Left lung (tissue), 10 donors: Measurements from ENCODE around the gene COL18A1. TPM values are rescaled to one million over a fixed set of nuclear protein-coding genes. Genes with fewer than 3 reads are reported as not detected.

Experiments used
- ATAC-seq: fragments of 200-7000 bp; cut with Tn5 transposase; one replicate; pipeline ENCODE4 v1.9.1; 2020; ENCODE audit warnings: moderate library complexity
- DNase-seq, 4 donors: peaks; one replicate each; pipeline ENCODE4 v3.0.0-alpha.2; 2013 to 2020
- H3K27ac ChIP-seq, 2 donors: fragments of 200-600 bp; sonication (generic) in 1 of 2; one replicate each; pipeline versions ENCODE4 v1.5.0 to v1.8.0; 2020 to 2021
- H3K27me3 ChIP-seq, 2 donors: fragments of 200-600 bp; sonication (generic) in 1 of 2; one replicate each; pipeline versions ENCODE4 v1.5.0 to v1.8.0; 2020 to 2021
- H3K36me3 ChIP-seq, 2 donors: fragments of 200-600 bp; sonication (generic) in 1 of 2; one replicate each; pipeline versions ENCODE4 v1.5.0 to v1.8.0; 2020 to 2021
- H3K4me1 ChIP-seq, 2 donors: fragments of 200-600 bp; one replicate each; pipeline ENCODE4 v1.8.0; 2021
- H3K4me3 ChIP-seq, 2 donors: fragments of 200-600 bp; sonication (generic) in 1 of 2; one replicate each; pipeline versions ENCODE4 v1.5.0 to v1.8.0; 2020 to 2021; ENCODE audit warnings: mild to moderate bottlenecking in 1 of 2
- H3K9me3 ChIP-seq, 2 donors: fragments of 200-600 bp; sonication (generic) in 1 of 2; one replicate each; pipeline versions ENCODE4 v1.5.0 to v1.8.0; 2020 to 2021
- intact Hi-C, 2 donors: fragments of 100-400 bp; cut with DNase I; formaldehyde crosslinking; loops; one replicate each; pipeline versions ENCODE4 v1.11.2 to v1.14.2; 2022
- polyA plus RNA-seq, 6 donors: library from polyadenylated mRNA; unstranded; fragments of 120-200 nt; gene quantifications; one replicate each; pipeline ENCODE4 v1.2.1, GENCODE V29; 2013; ENCODE audit not compliant: insufficient read length in 6 of 6
- total RNA-seq, 2 donors: library from RNA; stranded (reverse); fragmentation: NEBNext Ultra II Directional; extraction: Animal tissue kit (Norgen Biotek cat#: 25700); gene quantifications; one replicate each; pipeline ENCODE4 v1.2.1, GENCODE V29; 2021
- TF ChIP-seq, protein P1 (sequence below), 2 donors: fragments of 200-600 bp; sonication (generic) in 1 of 2; IDR thresholded peaks; one replicate each; pipeline versions ENCODE4 v1.5.0 to v1.8.0; 2021; ENCODE audit warnings: antibody characterized with exemption in 2 of 2
- donor health status: DM: no; HTN: yes; CAD: no.
- donor health status: DM: no; HTN: no; CAD: no.

The COL18A1 gene
- total and polyA plus RNA-seq, 8 donors = 39.3 to 90.2 (median 64.0) TPM

DNA sequence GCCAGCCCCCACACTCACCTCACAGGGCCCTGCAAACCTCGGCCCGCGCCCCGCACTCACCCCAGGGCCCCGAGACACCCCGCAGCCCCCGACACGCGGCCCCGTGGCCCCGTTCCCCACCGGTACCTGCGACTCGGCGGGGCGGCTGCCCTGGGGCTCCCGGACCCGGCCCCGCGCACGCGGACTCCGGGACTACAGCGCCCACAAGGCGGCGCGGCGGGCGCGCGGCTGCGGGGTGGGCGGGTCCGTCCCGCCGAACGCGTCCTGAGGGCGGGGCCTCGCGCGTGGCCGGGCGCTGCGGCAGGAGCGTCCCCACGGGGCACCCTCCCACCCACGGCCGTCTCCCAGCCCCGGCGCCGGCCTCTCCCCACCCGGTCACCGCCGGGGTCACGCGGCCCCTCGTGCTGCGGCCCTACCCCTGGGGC is 137.3 kb downstream of the COL18A1 start, which contains the start of gene SLC19A1:
TSS of gene SLC19A1 (minus strand) at position 199 of the 425 bp plus-strand sequence. CDS start 4,481 bp downstream, outside the sequence.
- Histone ChIP-seq H3K27me3 (no peaks in the 10 kb centered on the region), H3K36me3 (peaks cover 0 to 5% of the 10 kb centered on the region in 2 donors), H3K4me1 (peaks cover 0 to 32% of the 10 kb centered on the region in 2 donors), H3K27ac (peak within 1 kb of the TSS; percentile 39 to 78), H3K4me3 (peak within 1 kb of the TSS; percentile 45 to 59), H3K9me3 (no peaks in the 10 kb centered on the region)
- ATAC-seq (peak; percentile 87), DNase-seq (peak in 3 of 4 donors; percentile 73 to 97 (median 75))
- TF ChIP-seq, protein P1, sequence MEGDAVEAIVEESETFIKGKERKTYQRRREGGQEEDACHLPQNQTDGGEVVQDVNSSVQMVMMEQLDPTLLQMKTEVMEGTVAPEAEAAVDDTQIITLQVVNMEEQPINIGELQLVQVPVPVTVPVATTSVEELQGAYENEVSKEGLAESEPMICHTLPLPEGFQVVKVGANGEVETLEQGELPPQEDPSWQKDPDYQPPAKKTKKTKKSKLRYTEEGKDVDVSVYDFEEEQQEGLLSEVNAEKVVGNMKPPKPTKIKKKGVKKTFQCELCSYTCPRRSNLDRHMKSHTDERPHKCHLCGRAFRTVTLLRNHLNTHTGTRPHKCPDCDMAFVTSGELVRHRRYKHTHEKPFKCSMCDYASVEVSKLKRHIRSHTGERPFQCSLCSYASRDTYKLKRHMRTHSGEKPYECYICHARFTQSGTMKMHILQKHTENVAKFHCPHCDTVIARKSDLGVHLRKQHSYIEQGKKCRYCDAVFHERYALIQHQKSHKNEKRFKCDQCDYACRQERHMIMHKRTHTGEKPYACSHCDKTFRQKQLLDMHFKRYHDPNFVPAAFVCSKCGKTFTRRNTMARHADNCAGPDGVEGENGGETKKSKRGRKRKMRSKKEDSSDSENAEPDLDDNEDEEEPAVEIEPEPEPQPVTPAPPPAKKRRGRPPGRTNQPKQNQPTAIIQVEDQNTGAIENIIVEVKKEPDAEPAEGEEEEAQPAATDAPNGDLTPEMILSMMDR (IDR thresholded peaks at IDR 0.05) = peak; percentile 14 to 35
- intact Hi-C loops = no loop called here

DNA sequence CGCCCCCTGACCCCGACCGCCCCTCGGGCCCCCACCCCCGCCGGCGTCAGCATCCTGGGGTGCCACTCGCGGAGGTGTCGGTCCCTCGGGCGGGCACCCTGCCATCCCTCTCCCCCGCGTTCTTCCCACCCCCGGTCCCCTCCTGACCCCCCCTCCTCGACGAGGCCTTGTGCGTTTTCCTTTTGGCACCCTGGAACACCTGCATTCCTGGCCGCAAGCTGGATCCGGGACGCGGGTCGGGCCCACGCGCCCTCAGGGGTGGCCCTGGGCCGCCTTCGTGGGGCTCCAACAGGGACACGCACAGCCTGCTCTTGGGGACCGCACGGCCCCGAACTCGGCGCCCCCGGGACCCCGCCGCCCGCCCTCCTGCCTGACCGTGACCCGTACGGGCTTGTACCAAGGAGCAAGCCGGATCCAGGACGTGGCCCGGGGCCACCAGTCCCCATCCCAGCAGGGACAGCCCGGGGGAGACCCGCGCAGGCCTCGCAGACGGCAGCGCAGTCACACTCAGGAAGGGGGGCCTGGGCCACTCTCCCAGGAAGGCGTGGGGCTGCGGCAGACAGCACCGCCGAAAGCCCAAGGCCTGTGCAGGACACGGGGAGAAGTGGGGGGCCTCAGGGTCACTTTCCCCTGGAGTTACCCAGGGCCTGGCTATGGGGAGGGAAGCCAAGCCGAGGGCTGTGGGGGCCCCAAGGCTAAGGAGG is 137.9 kb downstream of the COL18A1 start:
- Histone ChIP-seq H3K9me3 (no peaks in the 10 kb centered on the region), H3K27me3 (no peaks in the 10 kb centered on the region), H3K4me3 (peak overlapping the region; percentile 45 to 59), H3K4me1 (peaks cover 0 to 32% of the 10 kb centered on the region in 2 donors), H3K36me3 (peaks cover 0 to 4% of the 10 kb centered on the region in 2 donors), H3K27ac (peak overlapping the region in 1 of 2 donors; percentile 78)
- peak; percentile 2 for ATAC-seq
- TF ChIP-seq, protein P1 (IDR thresholded peaks at IDR 0.05) = no peak
- peak in 2 of 4 donors; percentile 37 to 87 for DNase-seq
- intact Hi-C loops = no loop called here

DNA sequence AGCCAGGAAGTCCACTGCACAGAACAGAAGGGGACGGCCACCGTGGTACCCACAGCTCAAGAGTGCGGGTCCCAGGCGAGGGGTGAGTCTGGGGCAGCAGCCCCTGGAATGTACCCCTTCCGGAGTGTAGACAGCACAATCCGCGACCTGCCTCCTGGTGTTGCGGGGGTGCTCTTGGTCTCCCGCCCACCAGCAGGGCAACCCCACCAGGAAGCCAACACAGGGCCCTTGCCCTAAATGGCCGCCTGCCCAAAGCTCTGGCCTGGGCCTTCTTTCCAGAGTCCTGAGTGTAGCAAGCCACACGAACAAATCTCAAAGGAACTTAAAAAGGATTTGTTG is 138.4 kb downstream of the COL18A1 start:
- no peak for ATAC-seq
- TF ChIP-seq, protein P1 (IDR thresholded peaks at IDR 0.05) = no peak
- DNase-seq = peak in 2 of 4 donors; percentile 39 to 72
- H3K9me3 ChIP-seq = no peaks in the 10 kb centered on the region
- no peaks in the 10 kb centered on the region for H3K27me3 ChIP-seq
- peak overlapping the region in 1 of 2 donors; percentile 59 for H3K4me3 ChIP-seq
- peak overlapping the region in 1 of 2 donors; percentile 78 for H3K27ac ChIP-seq
- intact Hi-C loops = no loop called here
- peaks cover 0 to 32% of the 10 kb centered on the region in 2 donors for H3K4me1 ChIP-seq
- peaks cover 0 to 1% of the 10 kb centered on the region in 2 donors for H3K36me3 ChIP-seq

DNA sequence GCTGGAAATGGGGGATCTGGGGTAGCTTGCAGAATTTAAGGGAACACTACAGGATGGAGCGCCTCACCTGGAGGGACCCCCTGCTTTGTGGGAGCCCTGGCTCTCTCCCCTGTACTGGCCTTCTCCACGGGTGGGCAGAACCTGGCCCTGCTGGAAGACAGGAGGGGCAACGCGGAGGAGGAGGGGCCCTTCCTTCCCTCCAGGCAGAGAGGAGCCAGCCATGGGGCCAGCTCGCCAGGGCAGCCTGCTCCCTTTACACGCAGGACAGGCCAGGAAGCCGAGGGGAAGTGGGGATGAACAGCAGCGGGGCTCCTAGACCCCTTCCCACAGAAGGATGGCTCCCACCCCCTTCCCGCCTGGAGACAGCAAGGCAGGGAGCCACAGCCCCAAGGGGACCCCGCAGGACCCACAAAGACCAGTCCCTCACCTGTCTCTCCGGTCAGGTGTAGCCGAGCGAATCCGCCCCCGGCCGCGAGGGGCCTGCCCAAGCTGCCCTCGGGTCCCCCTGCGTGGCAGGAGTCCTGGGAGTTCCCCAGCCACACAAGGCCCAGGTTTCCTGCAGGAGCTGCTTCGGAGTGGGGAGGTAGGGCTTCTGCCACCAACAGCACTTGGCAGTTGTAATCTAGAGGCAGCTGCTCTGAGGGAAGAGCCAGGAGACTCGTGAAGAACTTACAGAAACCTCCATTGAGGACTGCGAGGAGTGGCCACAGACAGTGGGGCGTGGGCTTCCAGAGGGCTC is 138.9 kb downstream of the COL18A1 start:
- no peaks in the 10 kb centered on the region for H3K27me3 ChIP-seq
- no peaks in the 10 kb centered on the region for H3K9me3 ChIP-seq
- H3K4me1 ChIP-seq = peaks cover 0 to 32% of the 10 kb centered on the region in 2 donors
- TF ChIP-seq, protein P1 (IDR thresholded peaks at IDR 0.05) = no peak
- intact Hi-C loops = no loop called here
- DNase-seq (peak in 1 of 4 donors; percentile 77), ATAC-seq (no peak)
- H3K36me3 ChIP-seq = no peaks in the 10 kb centered on the region
- H3K4me3 ChIP-seq = peak overlapping the region in 1 of 2 donors; percentile 59
- peak overlapping the region in 1 of 2 donors; percentile 78 for H3K27ac ChIP-seq
